Measurements from ENCODE around the gene CRIM1.

CRIM1 gene

DNA sequence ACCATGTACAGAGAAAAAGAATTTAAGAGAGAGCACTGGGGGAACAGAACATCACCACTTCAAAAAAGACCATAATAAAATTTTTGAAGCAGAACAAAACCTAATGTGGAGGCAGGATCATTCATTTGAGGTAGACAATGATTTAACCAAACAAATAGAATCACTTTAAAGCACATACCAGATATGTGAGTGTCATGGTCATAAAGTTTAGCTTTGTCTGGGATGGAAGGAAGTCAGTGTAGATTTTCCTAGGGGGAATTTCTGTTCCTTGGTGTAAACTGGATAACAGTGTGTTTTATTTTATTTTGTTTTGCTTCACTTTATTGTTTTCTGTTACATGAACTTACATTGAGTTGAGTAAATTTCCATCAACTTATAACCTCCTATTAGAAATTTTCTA is 120.8 kb downstream of the CRIM1 start:
- DNase-seq (ENCODE audit: insufficient read length, low spot score): no peak
- no peak for FAIRE-seq

DNA sequence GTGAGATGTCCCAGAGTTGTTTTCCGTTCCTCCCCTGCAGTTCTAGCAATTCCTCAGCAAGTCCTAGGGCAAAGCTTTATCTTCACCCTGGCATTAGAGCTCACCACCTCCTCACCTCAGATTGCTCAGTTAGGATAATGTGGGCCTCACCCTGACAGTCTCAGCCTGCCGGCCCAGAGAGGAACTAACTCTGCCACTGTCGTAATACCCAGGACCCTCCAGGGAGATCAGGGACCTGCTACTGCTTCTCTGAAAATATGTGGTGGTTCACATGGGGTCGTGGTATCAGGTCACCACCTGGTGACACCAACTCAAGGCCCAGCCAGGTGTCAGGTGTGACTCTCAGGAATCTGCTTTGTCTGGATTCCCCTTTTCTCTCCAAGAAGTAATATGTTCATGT is 121.7 kb downstream of the CRIM1 start:
- DNase-seq (ENCODE audit: insufficient read length, low spot score) (no peak), FAIRE-seq (no peak)

DNA sequence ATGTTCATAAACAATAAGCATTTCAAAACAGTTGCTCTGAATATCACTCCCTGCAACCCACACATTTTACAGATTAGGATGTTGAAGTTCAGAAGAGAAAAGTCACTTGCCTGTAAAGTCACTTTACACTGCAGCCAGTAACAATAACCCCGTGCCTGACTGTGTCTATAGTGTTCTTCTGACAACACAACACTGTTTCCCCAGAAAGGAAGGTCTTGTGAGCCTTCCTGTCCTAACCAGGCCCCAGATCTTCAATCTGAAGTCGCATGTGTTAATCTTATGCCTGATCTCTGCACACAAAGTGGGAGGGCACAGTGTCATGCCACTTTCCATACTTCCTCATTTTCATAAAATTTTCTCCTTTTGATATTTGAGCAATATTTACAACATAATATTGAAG is 122.2 kb downstream of the CRIM1 start:
- DNase-seq (ENCODE audit: insufficient read length, low spot score): no peak
- FAIRE-seq: no peak

DNA sequence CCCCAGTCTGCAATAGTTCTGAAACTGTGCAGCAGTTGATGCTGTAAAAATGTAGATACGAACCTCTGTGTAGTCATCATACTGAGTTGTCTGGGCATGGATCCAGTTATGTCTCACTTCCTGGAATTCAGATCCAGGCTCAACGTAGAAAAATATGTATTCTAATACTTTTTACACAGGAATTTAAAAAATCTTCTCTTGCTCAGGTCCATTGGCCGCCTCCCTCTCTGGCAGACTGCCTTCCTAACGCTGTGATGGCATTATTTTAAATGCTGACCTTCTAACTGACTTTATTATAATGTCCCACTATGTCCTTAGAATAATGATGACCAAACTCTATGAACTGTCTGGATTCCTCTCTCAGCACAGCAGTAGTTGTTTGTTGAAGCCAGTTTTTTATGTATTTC is 122.8 kb downstream of the CRIM1 start:
- DNase-seq (ENCODE audit: insufficient read length, low spot score) (no peak), FAIRE-seq (no peak)

DNA sequence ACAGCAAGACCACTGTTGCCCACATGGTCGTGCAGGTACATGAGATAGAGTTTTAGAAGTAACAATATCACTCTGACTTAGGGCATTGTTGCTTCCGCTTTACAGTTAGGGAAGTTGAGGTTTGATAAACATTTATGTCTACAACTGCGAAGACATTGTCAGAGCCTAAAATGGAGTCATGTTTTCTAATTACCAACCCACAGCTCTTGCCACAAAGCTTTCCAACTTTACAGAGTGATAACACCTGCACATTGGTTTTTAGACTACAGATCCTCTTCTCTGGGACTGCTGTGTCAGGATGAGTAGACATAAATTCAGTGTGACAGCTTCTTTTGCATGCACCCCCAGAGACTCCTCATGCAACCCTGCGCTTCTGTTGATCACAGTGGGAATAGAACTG is 123.4 kb downstream of the CRIM1 start:
- DNase-seq (ENCODE audit: insufficient read length, low spot score) (no peak), FAIRE-seq (no peak)

DNA sequence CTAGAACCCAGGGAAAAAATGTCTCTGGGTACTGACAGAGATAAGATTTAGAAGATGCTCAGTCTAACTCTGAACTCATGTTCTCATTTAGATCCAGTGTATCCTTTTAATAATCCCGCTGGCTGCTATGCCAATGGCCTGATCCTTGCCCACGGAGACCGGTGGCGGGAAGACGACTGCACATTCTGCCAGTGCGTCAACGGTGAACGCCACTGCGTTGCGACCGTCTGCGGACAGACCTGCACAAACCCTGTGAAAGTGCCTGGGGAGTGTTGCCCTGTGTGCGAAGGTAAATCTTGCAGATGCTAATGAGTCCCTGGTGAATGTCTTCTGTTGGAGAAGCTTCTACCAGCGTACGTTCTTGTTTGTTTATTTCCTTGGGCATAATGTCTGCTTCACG is 123.8 kb downstream of the CRIM1 start:
- FAIRE-seq (no peak), DNase-seq (ENCODE audit: insufficient read length, low spot score) (no peak)

DNA sequence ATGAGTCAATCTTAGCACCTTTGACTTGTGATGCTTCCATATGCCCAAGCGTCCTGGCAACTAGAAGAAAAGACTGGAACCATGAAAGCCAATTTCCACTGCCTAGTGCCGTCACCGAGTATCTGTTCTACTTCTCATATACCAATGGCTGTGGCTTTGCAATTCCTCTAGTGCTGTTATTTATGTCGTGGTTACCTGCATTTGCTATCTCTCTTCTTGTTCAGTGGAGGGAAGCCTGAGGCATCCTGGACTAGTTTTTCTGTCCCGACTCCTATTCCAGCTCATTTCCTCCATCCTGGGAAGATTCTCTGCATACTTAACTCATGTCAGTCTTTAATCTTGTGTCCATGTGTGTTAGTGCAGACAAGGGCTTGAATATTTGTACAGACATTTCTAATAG is 124.5 kb downstream of the CRIM1 start:
- no peak for FAIRE-seq

DNA sequence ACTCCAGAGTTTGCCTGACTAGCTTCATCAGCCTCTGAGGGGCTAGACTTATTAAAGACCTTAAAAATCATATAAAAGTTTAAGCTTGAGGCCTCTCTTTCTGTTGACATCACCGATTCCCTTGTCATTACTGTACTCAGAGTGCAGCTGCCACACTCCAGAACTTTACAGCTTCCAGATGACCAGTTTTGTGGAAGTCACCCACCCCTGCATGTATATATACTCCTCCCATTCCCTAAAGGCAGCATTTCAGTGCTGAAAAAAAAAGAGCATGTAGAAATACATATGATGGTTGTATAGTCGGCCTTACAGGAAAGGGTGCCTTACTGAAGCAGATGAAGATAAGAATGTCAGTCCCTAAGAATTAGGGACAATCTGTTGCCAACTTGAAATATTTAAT is 125.1 kb downstream of the CRIM1 start:
- no peak for DNase-seq (ENCODE audit: insufficient read length, low spot score)
- no peak for FAIRE-seq

More for the DNA sequence above, 124.5 kb downstream of the CRIM1 start:
- DNase-seq (ENCODE audit: insufficient read length, low spot score): no peak

DNA sequence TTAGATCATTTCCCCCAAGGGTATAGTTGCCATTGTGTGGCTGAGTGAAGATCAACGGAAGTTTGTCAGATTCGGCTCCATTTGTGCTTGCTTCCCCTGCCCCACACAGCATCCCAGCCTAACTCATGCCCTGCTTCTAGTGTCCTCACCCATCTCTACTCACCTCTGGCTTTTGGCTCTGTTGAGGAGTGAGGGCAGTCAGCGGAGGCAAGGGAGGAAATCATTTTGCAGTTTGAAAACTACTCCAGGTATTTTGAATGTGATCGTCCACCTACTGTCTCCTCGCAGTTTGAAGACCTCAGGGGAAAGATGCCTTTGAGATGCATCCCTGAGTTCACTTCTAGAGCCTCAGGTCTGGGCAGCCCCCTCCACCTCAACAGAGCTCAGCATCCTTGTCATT is 126.1 kb downstream of the CRIM1 start:
- no peak for DNase-seq (ENCODE audit: insufficient read length, low spot score)
- no peak for FAIRE-seq

DNA sequence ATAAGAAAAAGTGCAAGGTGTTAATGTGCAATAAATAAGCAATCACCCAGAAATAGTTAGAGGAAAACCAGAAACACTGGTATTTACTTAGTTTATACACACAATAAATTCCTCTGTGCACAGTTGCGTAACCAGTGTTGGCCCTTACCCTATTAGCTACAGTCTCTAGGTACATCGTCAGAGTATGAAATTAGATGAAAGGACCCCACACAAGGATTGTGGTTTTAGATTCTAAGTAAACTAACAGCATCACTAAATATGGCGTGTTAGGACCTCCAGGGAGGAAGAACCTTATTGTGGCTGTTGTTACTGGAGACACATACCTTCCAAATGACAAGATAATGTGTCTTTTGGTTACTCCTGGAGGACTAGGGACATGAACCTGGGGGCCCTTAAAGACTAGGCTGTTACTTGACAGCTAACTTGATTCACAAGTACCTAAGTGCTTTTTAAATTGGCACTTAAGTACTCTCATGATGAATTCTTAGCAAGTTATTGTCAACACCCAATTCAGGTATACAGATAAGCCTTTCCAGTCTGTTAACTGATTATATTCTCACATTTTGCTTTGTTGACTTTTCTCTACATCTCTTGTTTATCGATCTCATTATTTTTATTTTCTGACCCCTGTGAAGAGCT is 127.1 kb downstream of the CRIM1 start:
- DNase-seq (ENCODE audit: insufficient read length, low spot score) (no peak), FAIRE-seq (no peak)

DNA sequence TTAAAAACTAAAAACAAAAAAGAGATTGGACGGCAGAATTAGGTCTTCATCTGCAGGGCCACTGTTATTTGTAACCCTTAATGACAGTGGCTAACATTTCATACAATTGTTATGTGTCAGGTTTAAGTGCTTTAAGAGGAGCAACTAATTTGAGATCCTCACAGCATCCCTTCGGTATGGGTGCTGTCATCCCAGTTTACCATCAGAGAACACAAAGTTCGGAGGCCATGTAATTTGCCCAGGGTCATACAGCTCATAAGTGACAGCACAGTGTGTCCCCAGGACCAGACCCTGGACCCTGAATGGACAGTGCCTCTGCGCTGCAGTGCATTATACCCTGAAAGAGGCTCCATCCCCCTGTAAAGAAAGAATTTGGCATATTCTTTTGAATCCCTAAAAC is 127.7 kb downstream of the CRIM1 start:
- DNase-seq (ENCODE audit: insufficient read length, low spot score) (no peak), FAIRE-seq (no peak)

DNA sequence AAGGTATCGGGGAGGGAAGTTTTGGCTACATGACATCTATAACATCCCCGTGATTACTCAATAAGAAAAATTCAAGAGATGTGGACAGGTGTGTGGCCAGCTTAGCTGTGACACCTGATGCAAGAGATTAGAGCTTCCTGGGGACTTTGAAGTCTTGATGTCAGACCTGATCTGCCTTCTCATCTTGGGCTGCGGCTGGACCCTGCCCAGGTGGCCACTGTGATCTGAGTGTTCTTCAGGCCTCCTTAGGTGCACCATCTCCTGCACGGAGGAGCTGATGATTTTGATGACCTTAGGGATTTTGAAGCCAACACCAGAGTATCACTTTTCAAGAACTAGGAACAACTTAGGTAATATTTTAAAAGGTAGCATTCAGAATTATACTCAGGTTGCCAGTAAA is 128.9 kb downstream of the CRIM1 start:
- DNase-seq (ENCODE audit: insufficient read length, low spot score) (no peak), FAIRE-seq (no peak)

DNA sequence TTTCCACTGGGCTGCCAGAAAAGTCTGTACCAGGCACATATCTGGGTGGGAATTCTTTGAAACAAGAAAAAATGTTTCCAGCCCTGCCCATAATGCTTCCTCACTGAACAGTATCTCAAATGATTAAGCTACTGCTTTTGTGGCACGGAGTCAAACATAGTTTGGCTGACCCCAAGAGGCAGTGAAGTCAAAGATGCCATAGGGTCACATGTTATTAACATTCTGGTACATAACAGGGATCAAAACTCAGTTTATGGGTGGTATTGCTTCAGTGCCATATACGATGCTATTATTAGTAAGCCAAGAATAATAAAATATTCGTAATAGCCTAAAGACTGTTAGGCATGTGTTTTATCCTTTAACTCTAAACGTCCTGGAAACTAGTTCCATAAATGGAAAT is 129.9 kb downstream of the CRIM1 start:
- DNase-seq (ENCODE audit: insufficient read length, low spot score) (no peak), FAIRE-seq (no peak)

DNA sequence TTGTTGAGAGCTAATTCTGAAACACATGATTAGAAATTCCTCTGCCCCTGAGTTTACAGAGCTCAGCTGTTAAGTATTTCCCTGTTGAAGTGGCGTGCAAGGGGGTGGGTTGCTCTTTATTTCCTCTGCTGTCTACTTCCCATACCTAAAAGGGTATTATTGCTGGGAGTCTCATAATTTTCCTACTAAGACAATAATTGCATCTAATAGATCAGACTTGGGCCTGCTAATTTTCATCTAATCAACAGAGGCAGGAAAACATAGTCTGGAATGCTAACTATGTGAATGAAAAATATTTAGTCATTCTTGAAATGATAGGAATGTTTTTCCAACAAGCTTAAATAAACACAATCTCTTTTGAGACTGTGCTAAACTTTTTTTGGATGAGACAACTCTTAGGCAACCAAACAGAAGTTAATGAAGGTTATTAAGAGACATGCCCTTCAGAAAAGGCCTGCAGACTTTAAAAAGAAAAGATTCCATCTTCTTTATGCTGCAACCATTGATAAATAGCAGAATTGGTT is 131.0 kb downstream of the CRIM1 start:
- FAIRE-seq (no peak), DNase-seq (ENCODE audit: insufficient read length, low spot score) (no peak)

DNA sequence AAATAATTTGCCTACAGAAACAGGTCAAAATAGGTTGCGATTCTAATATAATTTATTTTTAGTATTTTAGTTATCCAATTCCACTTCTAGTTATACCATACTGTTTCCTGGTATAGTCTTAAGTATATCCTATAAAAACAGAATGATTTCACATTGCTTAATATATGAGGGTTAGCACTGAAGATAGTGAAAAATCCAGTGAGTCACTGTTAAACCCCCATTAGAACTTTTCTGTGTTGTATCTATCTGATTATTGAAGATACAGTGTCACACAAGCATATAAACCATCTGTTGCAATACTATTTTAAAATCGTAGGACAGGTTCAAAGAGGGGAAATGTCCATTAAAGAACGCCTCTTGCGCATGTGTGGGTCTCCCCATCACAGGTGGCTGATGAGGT is 132.4 kb downstream of the CRIM1 start:
- FAIRE-seq (no peak), DNase-seq (ENCODE audit: insufficient read length, low spot score) (no peak)

DNA sequence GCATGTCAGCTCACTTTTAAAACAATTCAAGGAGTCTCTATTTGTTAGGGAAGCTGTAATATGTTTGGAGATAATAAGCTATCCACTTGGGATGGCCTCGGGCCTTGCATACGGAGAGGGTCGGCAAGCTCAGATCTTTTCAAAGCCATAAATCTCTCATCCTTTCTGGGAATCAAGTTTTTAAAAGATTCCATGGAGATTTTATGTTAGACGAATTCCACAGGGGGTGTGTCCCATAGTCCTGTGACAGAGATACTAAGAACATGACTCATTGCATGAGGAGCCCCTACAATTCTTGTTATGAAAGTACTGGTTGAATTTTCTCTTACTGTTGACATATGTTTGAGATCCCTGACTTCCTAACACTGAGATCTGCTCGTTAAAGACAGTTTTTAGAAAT is 133.7 kb downstream of the CRIM1 start:
- FAIRE-seq (no peak), DNase-seq (ENCODE audit: insufficient read length, low spot score) (no peak)

DNA sequence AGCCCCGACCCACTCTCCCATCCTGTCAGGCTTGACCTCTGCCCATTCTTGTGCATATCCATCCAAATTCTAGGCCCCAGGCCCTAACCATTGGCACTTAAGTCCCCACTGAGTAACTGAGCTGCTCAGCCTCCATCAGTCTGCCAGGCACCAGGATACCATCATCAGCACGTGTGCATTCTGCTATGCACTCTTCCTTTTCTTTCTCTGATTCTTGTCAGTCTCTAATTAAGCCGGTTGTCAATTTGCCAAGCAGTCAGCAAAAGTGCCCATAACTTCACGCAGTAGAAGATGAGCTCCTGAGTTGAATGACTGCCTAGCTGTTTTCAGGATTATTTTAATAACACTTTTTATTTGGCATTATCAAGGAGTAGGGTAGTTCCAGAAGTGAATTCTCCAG is 135.2 kb downstream of the CRIM1 start:
- FAIRE-seq: no peak

DNA sequence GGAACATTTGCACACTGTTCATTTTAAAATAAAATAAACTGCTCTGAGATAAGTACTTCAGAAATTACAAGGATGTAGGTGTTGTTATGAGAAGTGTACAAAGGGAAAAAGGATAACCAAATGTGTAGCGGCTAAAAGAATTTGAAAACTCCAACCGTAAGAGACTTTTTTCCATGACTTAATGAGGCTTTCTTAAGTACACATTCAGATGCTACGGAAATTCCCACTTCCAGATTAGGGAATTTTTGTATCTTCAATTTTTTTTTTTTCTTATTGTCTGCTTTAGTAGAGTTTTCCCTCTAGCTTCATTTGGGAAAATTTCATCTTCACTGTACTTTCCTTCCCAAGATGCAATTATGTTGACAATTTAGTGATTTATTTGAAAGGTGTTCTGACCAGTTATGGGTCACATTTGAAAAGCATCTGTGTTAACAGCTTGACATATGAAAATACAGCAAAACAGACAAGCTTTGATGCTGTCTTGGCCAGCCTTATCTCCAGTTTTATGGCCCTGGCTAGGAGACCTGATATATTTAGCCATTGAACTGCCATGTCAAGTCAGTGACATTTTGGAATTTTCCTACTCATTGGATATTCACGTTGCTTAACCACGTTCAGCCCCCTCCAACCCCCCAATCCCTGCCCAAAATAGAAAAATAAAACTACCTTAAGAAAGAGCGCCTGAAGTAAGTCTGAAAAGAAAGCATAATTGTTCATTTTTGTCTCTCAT is 136.8 kb downstream of the CRIM1 start:
- FAIRE-seq: no peak
- DNase-seq (ENCODE audit: insufficient read length, low spot score): no peak

More for the DNA sequence above, 135.2 kb downstream of the CRIM1 start:
- DNase-seq (ENCODE audit: insufficient read length, low spot score): no peak

DNA sequence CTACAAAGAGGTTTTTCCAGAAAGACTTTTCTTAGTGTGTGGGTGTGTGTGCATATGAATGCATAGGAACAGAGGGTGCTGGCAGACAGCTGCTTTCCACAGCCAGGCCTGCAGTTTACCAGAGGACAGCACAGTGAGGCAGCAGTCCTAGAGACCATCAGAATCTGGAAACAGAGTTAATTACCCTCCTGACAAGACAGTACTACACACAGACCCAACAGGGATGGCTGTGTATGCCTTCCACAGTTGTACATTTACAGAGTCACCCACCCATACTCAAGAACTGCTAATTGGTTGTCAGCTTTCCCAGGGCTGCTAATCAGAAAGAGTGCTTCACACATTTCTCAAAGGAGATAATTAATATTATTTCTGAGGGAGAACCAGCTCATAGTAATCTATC is 137.7 kb downstream of the CRIM1 start:
- DNase-seq (ENCODE audit: insufficient read length, low spot score): no peak
- no peak for FAIRE-seq

DNA sequence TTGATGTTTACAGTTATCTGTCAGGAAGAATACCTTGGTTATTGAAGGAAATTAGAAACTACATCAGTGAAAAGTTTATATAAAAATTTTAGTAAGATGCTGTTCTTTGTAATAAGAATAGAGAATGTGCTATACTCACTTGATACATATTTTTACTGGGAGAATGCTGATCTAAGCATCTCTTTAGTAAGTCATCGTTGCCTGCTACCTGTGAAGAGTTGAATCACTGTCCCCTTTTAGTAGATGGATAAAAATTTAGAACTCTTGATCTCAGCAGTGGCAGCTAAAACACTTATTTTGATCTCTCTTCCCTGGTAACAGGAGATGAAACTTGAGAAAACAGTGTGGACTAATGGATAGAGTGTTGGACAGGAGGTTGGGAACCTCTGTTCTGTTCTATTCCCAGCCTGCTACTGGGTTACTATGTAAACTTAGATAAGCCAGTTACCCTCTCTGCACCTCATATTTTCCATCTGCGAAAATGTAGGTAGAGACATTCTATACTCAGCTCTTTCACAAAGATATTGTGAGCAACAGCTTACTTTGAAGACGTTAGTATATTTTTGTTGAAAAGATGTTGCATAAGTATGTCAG is 142.1 kb downstream of the CRIM1 start:
- DNase-seq (ENCODE audit: insufficient read length, low spot score) (no peak), FAIRE-seq (no peak)

DNA sequence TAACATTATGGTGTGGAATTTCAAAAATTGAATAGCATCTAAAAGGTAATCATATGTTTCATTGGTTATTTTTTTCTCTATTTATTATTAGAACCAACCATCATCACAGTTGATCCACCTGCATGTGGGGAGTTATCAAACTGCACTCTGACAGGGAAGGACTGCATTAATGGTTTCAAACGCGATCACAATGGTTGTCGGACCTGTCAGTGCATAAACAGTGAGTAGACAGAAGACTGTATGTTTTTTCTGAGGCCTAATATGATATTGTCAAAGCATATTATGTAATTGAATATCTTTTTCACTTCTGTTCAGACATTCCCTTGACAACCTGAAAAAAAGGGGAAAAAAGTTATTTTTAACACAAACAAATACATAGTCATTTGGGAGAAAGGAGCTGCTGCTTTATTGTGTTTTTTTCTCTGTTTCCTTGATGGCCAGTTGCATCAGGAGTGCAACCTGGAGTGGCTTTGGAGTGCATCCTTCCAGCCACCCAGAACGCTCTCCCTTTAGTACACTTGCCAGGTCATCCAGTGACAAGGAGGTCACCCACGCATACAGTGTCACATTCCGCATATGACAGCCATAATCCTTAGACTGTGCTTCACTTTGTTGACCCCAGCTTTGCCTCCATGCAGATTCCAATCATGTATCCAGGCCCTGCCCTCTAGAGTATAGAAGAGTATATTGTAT is 143.7 kb downstream of the CRIM1 start:
- DNase-seq (ENCODE audit: insufficient read length, low spot score) (no peak), FAIRE-seq (no peak)
